ENCODE data around the gene KNDC1. TPM values are rescaled to one million over a fixed set of nuclear protein-coding genes. Genes with fewer than 3 reads are reported as not detected.

Gene KNDC1
- total and polyA plus RNA-seq, 10 of the 15 experiments (the other 5 are each of a cell fraction or from before 2014, with no cell fraction given): 0.03 to 0.11 (median 0.05) TPM; not detected in 7

DNA sequence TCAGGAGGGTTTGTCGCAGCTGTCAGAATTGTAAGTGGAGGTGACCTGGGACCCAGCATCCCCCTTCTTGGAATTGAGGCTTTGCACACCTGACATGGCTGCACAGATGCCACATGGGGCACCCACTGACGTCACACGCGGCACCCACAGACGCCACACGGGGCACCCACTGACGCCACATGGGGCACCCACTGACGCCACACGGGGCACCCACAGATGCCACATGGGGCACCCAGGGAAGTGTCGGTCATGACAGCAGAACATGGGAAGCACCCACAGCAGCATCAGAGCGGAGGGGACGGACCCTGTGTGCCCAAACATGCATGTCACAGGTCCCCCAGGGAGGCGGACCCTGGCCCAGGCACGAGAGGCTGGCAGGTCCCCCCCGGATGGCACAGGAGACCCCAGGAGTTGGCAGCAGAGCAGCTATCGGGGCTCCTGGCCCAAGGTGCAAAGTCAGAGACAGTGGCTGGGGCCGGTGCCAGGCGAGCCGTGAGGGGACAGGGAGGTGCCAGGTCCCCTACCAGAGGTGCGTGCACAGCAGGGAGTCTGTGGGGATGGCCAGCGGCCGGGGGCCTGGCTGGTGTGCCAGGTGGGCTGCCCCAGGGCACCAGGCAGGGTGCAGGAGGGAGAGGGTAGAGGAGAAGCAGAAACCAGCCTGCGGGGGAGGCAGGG, 21.1 kb downstream of the KNDC1 start:
- no peak for DNase-seq (ENCODE audit: low read depth, low spot score)
- BruUV-seq (replicated peaks): no TSS peak
- FAIRE-seq: no peak
- in situ Hi-C loops (cut with MboI): no loop called here
- no peak overlapping the region for H3K27ac ChIP-seq (ENCODE audit: control insufficient read depth, insufficient read depth)
- WGBS (ENCODE audit: insufficient coverage, insufficient replicate concordance, low lambda C conversion rate, missing lambda C conversion rate): 70% methylated on average over 23 of the region's 23 CpGs
- H3K4me3 ChIP-seq: no peak overlapping the region
- ChIA-PET SMC1A (ENCODE audit: uncharacterized antibody, unreplicated experiment) (no interaction called here), RAD21 (ENCODE audit: unreplicated experiment) (no interaction called here), CTCF (no interaction called here), POLR2A (no interaction called here)
- ATAC-seq: no peak
- intact Hi-C loops (cut with micrococcal nuclease; ENCODE audit: unreplicated experiment): no loop called here
- H3K9ac ChIP-seq (ENCODE audit: control insufficient read depth, insufficient read depth, low read length): no peak overlapping the region
- H3K36me3 ChIP-seq (ENCODE audit: control insufficient read depth in 2 of 2, insufficient read depth in 2 of 2, low read length in 1 of 2): no peaks in the 10 kb centered on the region
- H3K4me2 ChIP-seq (ENCODE audit: control insufficient read depth, insufficient read depth): no peak overlapping the region
- H3K9me3 ChIP-seq (replicated peaks; ENCODE audit: control insufficient read depth, insufficient read depth, low read length): no peaks in the 10 kb centered on the region; the same call in 2 of the 3 replicates
- H2AFZ ChIP-seq (ENCODE audit: control insufficient read depth, low read depth, low read length): no peak overlapping the region
- no peaks in the 10 kb centered on the region for H3K79me2 ChIP-seq (ENCODE audit: control insufficient read depth, insufficient read depth, low read length)
- H4K20me1 ChIP-seq (ENCODE audit: control insufficient read depth, insufficient read depth): no peaks in the 10 kb centered on the region
- H3K4me1 ChIP-seq (ENCODE audit: control insufficient read depth, insufficient read depth, low read length): no peaks in the 10 kb centered on the region
- no peaks in the 10 kb centered on the region for H3K27me3 ChIP-seq (replicated peaks in 1 of 2; ENCODE audit: control insufficient read depth in 2 of 2, insufficient read depth in 2 of 2, low read length in 1 of 2)
- no peak for TF ChIP-seq STAT1 (conservative IDR thresholded peaks at IDR 0.05)
- TF ChIP-seq PBX3 (IDR thresholded peaks at IDR 0.05; ENCODE audit: insufficient replicate concordance, low read depth, low read length): no peak
- TF ChIP-seq, protein P1, sequence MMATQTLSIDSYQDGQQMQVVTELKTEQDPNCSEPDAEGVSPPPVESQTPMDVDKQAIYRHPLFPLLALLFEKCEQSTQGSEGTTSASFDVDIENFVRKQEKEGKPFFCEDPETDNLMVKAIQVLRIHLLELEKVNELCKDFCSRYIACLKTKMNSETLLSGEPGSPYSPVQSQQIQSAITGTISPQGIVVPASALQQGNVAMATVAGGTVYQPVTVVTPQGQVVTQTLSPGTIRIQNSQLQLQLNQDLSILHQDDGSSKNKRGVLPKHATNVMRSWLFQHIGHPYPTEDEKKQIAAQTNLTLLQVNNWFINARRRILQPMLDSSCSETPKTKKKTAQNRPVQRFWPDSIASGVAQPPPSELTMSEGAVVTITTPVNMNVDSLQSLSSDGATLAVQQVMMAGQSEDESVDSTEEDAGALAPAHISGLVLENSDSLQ (IDR thresholded peaks at IDR 0.05): no peak
- no peak for TF ChIP-seq MEF2B (IDR thresholded peaks at IDR 0.05; ENCODE audit: partially characterized antibody, poor library complexity, severe bottlenecking)
- TF ChIP-seq E2F8 (IDR thresholded peaks at IDR 0.05; ENCODE audit: low read depth, partially characterized antibody): no peak
- no peak for TF ChIP-seq KLF5 (IDR thresholded peaks at IDR 0.05; ENCODE audit: partially characterized antibody)
- no peak for TF ChIP-seq ESRRA (IDR thresholded peaks at IDR 0.05; ENCODE audit: low read length)
- TF ChIP-seq ETV6 (conservative IDR thresholded peaks at IDR 0.05 in 1 of 2, IDR thresholded peaks at IDR 0.05 in 1 of 2; ENCODE audit: borderline replicate concordance in 1 of 2, low read depth in 1 of 2): no peak
- TF ChIP-seq USF1 (IDR thresholded peaks at IDR 0.05; ENCODE audit: borderline replicate concordance, extremely low read length, insufficient read depth, low read depth, low read length): no peak
- no peak for TF ChIP-seq SIX5 (IDR thresholded peaks at IDR 0.05; ENCODE audit: low read depth, low read length, severe bottlenecking)
- TF ChIP-seq SMARCA5 (IDR thresholded peaks at IDR 0.05): no peak
- TF ChIP-seq BACH1 (IDR thresholded peaks at IDR 0.05; ENCODE audit: borderline replicate concordance): no peak
- TF ChIP-seq, protein P2, sequence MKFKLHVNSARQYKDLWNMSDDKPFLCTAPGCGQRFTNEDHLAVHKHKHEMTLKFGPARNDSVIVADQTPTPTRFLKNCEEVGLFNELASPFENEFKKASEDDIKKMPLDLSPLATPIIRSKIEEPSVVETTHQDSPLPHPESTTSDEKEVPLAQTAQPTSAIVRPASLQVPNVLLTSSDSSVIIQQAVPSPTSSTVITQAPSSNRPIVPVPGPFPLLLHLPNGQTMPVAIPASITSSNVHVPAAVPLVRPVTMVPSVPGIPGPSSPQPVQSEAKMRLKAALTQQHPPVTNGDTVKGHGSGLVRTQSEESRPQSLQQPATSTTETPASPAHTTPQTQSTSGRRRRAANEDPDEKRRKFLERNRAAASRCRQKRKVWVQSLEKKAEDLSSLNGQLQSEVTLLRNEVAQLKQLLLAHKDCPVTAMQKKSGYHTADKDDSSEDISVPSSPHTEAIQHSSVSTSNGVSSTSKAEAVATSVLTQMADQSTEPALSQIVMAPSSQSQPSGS (IDR thresholded peaks at IDR 0.05; ENCODE audit: low read length): no peak
